ENCODE data around the gene GALNTL6.
"Not testable (repeated sequence)": the region's sequence is repeated elsewhere in the genome, so short reads cannot be mapped to it uniquely, and the experiment has no call there.

The GALNTL6 gene

GRCh38 chr4:172411149-172411548 lies 597.9 kb downstream of the GALNTL6 start:
- DNase-seq: no peak

- DNase-seq: no peak
Measured at GRCh38 chr4:172412851-172413580, 599.8 kb downstream of the GALNTL6 start.

GRCh38 chr4:172428979-172429378 lies 615.8 kb downstream of the GALNTL6 start:
- not testable (repeated sequence) for DNase-seq

- no peak for DNase-seq
Measured at GRCh38 chr4:172480471-172480870, 667.3 kb downstream of the GALNTL6 start.

- no peak for DNase-seq
Measured at GRCh38 chr4:172481802-172482508, 668.8 kb downstream of the GALNTL6 start.

GRCh38 chr4:172485007-172485406 lies 671.8 kb downstream of the GALNTL6 start:
- DNase-seq: no peak

GRCh38 chr4:172486531-172486930 lies 673.3 kb downstream of the GALNTL6 start:
- no peak for DNase-seq

GRCh38 chr4:172489861-172490260 lies 676.7 kb downstream of the GALNTL6 start:
- DNase-seq: no peak

- no peak for DNase-seq
Measured at GRCh38 chr4:172495769-172496168, 682.6 kb downstream of the GALNTL6 start.

GRCh38 chr4:172497321-172497720 lies 684.1 kb downstream of the GALNTL6 start:
- DNase-seq: no peak

- DNase-seq: no peak
Measured at GRCh38 chr4:172514011-172514410, 700.8 kb downstream of the GALNTL6 start.

- DNase-seq: no peak
Measured at GRCh38 chr4:172514801-172515200, 701.6 kb downstream of the GALNTL6 start.

GRCh38 chr4:172515266-172515879 lies 702.2 kb downstream of the GALNTL6 start:
- no peak for DNase-seq

GRCh38 chr4:172517391-172517790 lies 704.2 kb downstream of the GALNTL6 start:
- no peak for DNase-seq

GRCh38 chr4:172521248-172521647 lies 708.0 kb downstream of the GALNTL6 start:
- no peak for DNase-seq

- DNase-seq: no peak
Measured at GRCh38 chr4:172521680-172522079, 708.5 kb downstream of the GALNTL6 start.

GRCh38 chr4:172543249-172543648 lies 730.0 kb downstream of the GALNTL6 start:
- no peak for DNase-seq

- DNase-seq: no peak
Measured at GRCh38 chr4:172546782-172547181, 733.6 kb downstream of the GALNTL6 start.

GRCh38 chr4:172547724-172548123 lies 734.5 kb downstream of the GALNTL6 start:
- no peak for DNase-seq

- DNase-seq: no peak
Measured at GRCh38 chr4:172553216-172553615, 740.0 kb downstream of the GALNTL6 start.

- no peak for DNase-seq
Measured at GRCh38 chr4:172554588-172554987, 741.4 kb downstream of the GALNTL6 start.

- no peak for DNase-seq
Measured at GRCh38 chr4:172555725-172556124, 742.5 kb downstream of the GALNTL6 start.

- DNase-seq: no peak
Measured at GRCh38 chr4:172573899-172574298, 760.7 kb downstream of the GALNTL6 start.

GRCh38 chr4:172578712-172579111 lies 765.5 kb downstream of the GALNTL6 start:
- no peak for DNase-seq

All from T-helper 9 cell (primary cell).